ENCODE results near the gene RFNG. TPM values are rescaled to one million over a fixed set of nuclear protein-coding genes. Genes with fewer than 3 reads are reported as not detected.
A peak's percentile ranks its signal among the peaks of the same experiment; 100 is the strongest.

The RFNG gene
- total RNA-seq, 1 experiment from 2014 or later: 37.9 TPM

DNA sequence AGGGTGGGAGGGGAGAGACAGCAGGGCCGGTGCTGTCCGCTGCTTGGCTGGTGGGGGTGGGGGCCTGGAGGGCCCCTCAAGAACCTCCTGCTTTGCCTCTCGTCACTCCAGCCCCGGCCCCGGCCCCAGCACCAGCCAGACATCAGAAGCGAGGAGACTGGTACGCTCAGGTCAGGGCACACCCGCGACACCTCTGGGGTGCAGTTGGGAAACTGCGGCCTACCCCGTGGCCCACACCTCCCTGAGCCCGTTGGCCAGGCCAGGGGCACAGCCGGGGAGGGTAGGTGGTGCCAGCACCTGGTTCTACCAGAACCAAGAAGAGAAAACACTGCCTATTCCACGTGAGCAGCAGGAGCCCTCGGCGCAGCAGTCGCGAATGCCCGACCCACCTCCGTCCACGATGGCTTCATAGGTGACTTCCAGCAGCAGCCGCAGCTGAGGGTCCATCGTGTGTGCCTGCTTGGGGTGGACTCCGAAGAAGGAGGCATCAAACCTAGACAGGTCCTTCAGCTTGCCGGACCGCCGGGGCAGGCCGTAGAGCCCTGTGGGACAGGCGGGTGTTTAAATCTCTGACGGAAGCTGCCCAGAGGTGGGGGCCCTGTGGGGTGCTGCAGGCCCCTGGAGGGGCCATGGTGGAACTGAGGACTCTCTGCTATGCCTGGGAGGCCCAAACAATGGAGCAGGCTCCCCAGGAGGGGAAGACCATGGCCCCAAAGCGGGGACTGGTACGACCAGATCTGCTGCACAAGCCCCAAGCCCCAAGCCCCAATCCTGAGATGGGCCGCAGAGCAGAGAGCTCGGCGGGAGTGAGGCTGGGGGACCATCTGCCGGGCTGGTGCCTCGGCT is 43.5 kb upstream of the RFNG start:
- intact Hi-C loops (cut with micrococcal nuclease): loop anchor here (10.0 kb wide), 1 partner anchor 60 kb away; the partner anchor contains the start of genes DCXR and RAC3
- Mint-ChIP-seq H3K36me3 (ENCODE audit: insufficient read depth, unreplicated experiment) (peaks cover 70% of the 10 kb centered on the region), H3K4me1 (ENCODE audit: insufficient read depth, unreplicated experiment) (no peaks in the 10 kb centered on the region), H3K27me3 (ENCODE audit: insufficient read depth, unreplicated experiment) (no peaks in the 10 kb centered on the region), H3K9me3 (ENCODE audit: unreplicated experiment) (no peaks in the 10 kb centered on the region), H3K27ac (ENCODE audit: low read depth, unreplicated experiment) (no peak overlapping the region), H3K4me3 (ENCODE audit: unreplicated experiment) (peak overlapping the region; percentile 75)
- TF ChIP-seq, protein P1, sequence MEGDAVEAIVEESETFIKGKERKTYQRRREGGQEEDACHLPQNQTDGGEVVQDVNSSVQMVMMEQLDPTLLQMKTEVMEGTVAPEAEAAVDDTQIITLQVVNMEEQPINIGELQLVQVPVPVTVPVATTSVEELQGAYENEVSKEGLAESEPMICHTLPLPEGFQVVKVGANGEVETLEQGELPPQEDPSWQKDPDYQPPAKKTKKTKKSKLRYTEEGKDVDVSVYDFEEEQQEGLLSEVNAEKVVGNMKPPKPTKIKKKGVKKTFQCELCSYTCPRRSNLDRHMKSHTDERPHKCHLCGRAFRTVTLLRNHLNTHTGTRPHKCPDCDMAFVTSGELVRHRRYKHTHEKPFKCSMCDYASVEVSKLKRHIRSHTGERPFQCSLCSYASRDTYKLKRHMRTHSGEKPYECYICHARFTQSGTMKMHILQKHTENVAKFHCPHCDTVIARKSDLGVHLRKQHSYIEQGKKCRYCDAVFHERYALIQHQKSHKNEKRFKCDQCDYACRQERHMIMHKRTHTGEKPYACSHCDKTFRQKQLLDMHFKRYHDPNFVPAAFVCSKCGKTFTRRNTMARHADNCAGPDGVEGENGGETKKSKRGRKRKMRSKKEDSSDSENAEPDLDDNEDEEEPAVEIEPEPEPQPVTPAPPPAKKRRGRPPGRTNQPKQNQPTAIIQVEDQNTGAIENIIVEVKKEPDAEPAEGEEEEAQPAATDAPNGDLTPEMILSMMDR (IDR thresholded peaks at IDR 0.05; ENCODE audit: unreplicated experiment): no peak
- ChIA-PET CTCF (interaction anchor here (0.7 to 1.3 kb wide), 5 partner anchors 29 to 141 kb away, joined by 3 read pairs; no protein-coding TSS in a partner anchor), POLR2A (interaction anchor here (0.6 to 3.2 kb wide), 12 partner anchors 8 to 743 kb away, joined by 3 to 15 read pairs (median 5); partner anchors contain the start of genes DCXR and DUS1L)
- no peak for DNase-seq (ENCODE audit: unreplicated experiment)
- no TSS peak for BruUV-seq (replicated peaks)

DNA sequence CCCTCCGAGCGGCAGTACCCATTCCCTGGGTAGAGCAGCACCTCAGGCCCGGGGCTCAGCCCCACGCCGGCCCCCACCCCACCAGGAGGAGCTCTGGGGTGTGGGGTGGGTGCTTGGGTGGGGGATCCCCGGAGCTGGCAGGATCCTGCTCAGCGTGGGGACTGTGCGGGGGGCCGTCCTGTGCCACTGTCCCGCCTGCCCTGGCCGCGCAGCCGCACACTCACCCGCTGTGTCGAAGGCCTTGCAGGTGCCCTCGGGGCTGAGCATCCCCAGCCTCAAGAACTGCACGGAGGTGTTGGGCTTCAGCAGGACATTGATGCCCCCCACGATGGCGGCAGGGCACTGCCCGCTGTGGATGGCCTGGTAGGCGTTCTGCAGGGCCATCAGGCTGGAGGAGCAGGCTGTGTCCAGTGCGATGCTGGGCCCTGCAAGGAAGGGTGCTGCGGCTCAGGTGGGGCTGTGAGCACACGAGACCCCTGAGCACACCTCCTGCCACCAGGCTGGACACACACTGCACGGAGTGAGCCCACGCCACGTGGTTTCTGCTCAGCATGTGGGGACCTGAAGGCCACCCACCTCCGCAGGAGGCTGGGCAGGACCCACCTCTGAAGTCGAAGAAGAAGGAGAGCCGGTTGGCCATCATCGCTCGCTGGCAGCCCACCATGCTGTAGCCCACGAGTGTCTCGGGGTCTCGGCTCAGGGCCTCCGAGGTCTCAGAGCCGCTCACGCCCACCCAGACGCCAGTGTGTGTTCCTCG is 41.6 kb upstream of the RFNG start:
- POLR2A ChIA-PET: no interaction called here
- Mint-ChIP-seq H3K27ac (ENCODE audit: low read depth, unreplicated experiment) (no peak overlapping the region), H3K36me3 (ENCODE audit: insufficient read depth, unreplicated experiment) (peaks cover 81% of the 10 kb centered on the region), H3K9me3 (ENCODE audit: unreplicated experiment) (no peaks in the 10 kb centered on the region), H3K27me3 (ENCODE audit: insufficient read depth, unreplicated experiment) (no peaks in the 10 kb centered on the region), H3K4me3 (ENCODE audit: unreplicated experiment) (no peak overlapping the region), H3K4me1 (ENCODE audit: insufficient read depth, unreplicated experiment) (no peaks in the 10 kb centered on the region)
- TF ChIP-seq, protein P1 (IDR thresholded peaks at IDR 0.05; ENCODE audit: unreplicated experiment): no peak
- intact Hi-C loops (cut with micrococcal nuclease): loop anchor here (10.0 kb wide), 1 partner anchor 58 kb away; the partner anchor contains the start of genes DCXR and RAC3
- no TSS peak for BruUV-seq (replicated peaks)
- DNase-seq (ENCODE audit: unreplicated experiment): no peak
- CTCF ChIA-PET: no interaction called here

DNA sequence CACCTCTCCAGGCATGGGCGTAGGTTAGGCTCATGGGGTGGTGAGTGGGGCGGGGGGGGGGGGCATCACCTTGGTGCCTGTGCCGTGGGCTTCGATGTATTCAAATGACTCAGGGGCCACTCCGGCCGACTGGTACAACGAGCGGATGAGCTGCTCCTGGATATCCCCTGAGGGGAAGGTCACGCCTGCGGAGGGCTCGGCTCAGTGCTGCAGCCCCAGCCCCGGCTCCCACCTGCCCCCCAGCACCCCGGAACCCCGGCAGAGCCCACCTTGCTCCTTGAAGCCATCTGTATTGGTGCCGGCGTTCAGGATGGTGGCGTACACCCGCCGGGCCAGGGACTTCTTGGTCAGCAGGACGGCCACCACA is 41.0 kb upstream of the RFNG start:
- ChIA-PET CTCF (interaction anchor here (1.0 kb wide), 1 partner anchor 63 kb away, joined by 3 read pairs; no protein-coding TSS in a partner anchor), POLR2A (no interaction called here)
- no peak overlapping the region for H3K27ac Mint-ChIP-seq (ENCODE audit: low read depth, unreplicated experiment)
- H3K4me1 Mint-ChIP-seq (ENCODE audit: insufficient read depth, unreplicated experiment): no peaks in the 10 kb centered on the region
- intact Hi-C loops (cut with micrococcal nuclease): loop anchor here (10.0 kb wide), 1 partner anchor 58 kb away; the partner anchor contains the start of genes DCXR and RAC3
- no peak overlapping the region for H3K4me3 Mint-ChIP-seq (ENCODE audit: unreplicated experiment)
- H3K9me3 Mint-ChIP-seq (ENCODE audit: unreplicated experiment): no peaks in the 10 kb centered on the region
- no peaks in the 10 kb centered on the region for H3K27me3 Mint-ChIP-seq (ENCODE audit: insufficient read depth, unreplicated experiment)
- peaks cover 86% of the 10 kb centered on the region for H3K36me3 Mint-ChIP-seq (ENCODE audit: insufficient read depth, unreplicated experiment)
- TF ChIP-seq, protein P1 (IDR thresholded peaks at IDR 0.05; ENCODE audit: unreplicated experiment): no peak
- no peak for DNase-seq (ENCODE audit: unreplicated experiment)
- no TSS peak for BruUV-seq (replicated peaks)

DNA sequence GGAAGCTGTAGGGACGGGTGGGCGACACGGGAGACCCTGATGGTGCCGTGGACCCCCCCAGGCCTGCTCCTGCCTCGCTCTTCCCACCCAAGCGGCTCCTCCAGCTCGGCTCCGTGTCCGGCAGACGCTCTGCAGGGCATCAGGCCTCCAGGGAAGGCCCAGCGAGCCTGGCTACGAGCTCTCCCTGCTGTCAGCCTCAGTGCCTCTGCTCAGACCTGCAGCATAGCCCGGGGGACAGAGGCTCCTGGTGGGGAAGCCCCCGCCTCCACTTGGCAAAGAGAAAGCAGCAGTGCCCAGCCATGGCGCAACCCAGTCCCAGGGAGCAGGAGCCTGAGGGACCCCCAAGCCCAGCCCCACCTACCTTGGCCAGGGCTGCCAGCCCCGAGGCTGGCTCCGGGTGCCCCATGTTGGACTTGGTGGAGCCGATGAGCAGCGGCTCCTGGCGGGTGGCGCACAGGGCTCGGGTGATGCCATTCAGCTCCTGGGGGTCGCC is 40.5 kb upstream of the RFNG start:
- no peak for DNase-seq (ENCODE audit: unreplicated experiment)
- CTCF ChIA-PET: interaction anchor here (1.0 kb wide), 1 partner anchor 63 kb away, joined by 3 read pairs; no protein-coding TSS in a partner anchor
- Mint-ChIP-seq H3K4me3 (ENCODE audit: unreplicated experiment) (no peak overlapping the region), H3K36me3 (ENCODE audit: insufficient read depth, unreplicated experiment) (peaks cover 91% of the 10 kb centered on the region), H3K4me1 (ENCODE audit: insufficient read depth, unreplicated experiment) (no peaks in the 10 kb centered on the region), H3K27me3 (ENCODE audit: insufficient read depth, unreplicated experiment) (no peaks in the 10 kb centered on the region), H3K27ac (ENCODE audit: low read depth, unreplicated experiment) (no peak overlapping the region), H3K9me3 (ENCODE audit: unreplicated experiment) (no peaks in the 10 kb centered on the region)
- intact Hi-C loops (cut with micrococcal nuclease): loop anchor here (10.0 kb wide), 1 partner anchor 57 kb away; the partner anchor contains the start of genes DCXR and RAC3
- TF ChIP-seq, protein P1 (IDR thresholded peaks at IDR 0.05; ENCODE audit: unreplicated experiment): no peak
- POLR2A ChIA-PET: no interaction called here
- BruUV-seq (replicated peaks): no TSS peak
